GM23338 (cell line): ENCODE results near the gene TADA2A. TPM values are rescaled to one million over a fixed set of nuclear protein-coding genes. Genes with fewer than 3 reads are reported as not detected.

ENCODE experiments used
- ATAC-seq: fragments of 200-7000 bp; cut with Tn5 transposase; 3 replicates; pipeline ENCODE4 v1.9.1; 2020
- DNase-seq: peaks from one replicate; pipeline ENCODE4 v3.0.0-alpha.2; 2015; ENCODE audit warnings: low spot score
- H2AFZ ChIP-seq: fragments of 200-600 bp; sonication (generic); 2 replicates; pipeline ENCODE4 v1.8.0; 2016; ENCODE audit warnings: antibody characterized with exemption, mild to moderate bottlenecking, moderate library complexity
- H3F3A ChIP-seq: fragments of 200-600 bp; sonication (generic); replicated peaks from 2 replicates; pipeline ENCODE4 v1.8.0; 2017; ENCODE audit warnings: antibody characterized with exemption, mixed run types, low read depth
- H3K27ac ChIP-seq: fragments of 200-600 bp; sonication (generic); 2 replicates; pipeline ENCODE4 v1.6.1; 2016; ENCODE audit warnings: low read depth
- H3K27me3 ChIP-seq: fragments of 200-600 bp; sonication (generic); 2 replicates; pipeline ENCODE4 v1.8.0; 2016; ENCODE audit warnings: mild to moderate bottlenecking, mixed run types, moderate library complexity; ENCODE audit not compliant: insufficient read depth
- H3K36me3 ChIP-seq: fragments of 200-600 bp; sonication (generic); 2 replicates; pipeline ENCODE4 v1.8.0; 2016; ENCODE audit warnings: mild to moderate bottlenecking; ENCODE audit not compliant: insufficient read depth
- H3K4me1 ChIP-seq: fragments of 200-600 bp; sonication (generic); 2 replicates; pipeline ENCODE4 v1.8.0; 2016; ENCODE audit warnings: mild to moderate bottlenecking, moderate library complexity; ENCODE audit not compliant: insufficient read depth
- H3K4me2 ChIP-seq: fragments of 200-600 bp; sonication (generic); 2 replicates; pipeline ENCODE4 v1.7.1; 2017; ENCODE audit warnings: mixed run types
- H3K4me3 ChIP-seq: fragments of 200-600 bp; sonication (generic); 2 replicates; pipeline ENCODE4 v1.6.1; 2016; ENCODE audit warnings: mixed run types
- H3K79me2 ChIP-seq: fragments of 200-600 bp; sonication (generic); replicated peaks from 2 replicates; pipeline ENCODE4 v1.8.0; 2017; ENCODE audit warnings: mild to moderate bottlenecking; ENCODE audit not compliant: insufficient read depth
- H3K9me2 ChIP-seq: fragments of 200-600 bp; sonication (generic); 2 replicates; pipeline ENCODE4 v1.8.0; 2017; ENCODE audit not compliant: insufficient read depth
- H4K20me1 ChIP-seq: fragments of 200-600 bp; sonication (generic); replicated peaks from 2 replicates; pipeline ENCODE4 v1.8.0; 2017; ENCODE audit warnings: mild to moderate bottlenecking; ENCODE audit not compliant: insufficient read depth
- H3K27ac Mint-ChIP-seq: 2 replicates; pipeline ENCODE4 v1.8.0; 2020; ENCODE audit warnings: inconsistent platforms, mild to moderate bottlenecking, moderate library complexity, mixed read lengths
- H3K27me3 Mint-ChIP-seq: 3 replicates; pipeline ENCODE4 v1.8.0; 2022; ENCODE audit warnings: low read depth, mild to moderate bottlenecking, moderate library complexity, mixed read lengths, inconsistent platforms; ENCODE audit not compliant: insufficient read depth, poor library complexity
- H3K36me3 Mint-ChIP-seq: 3 replicates; pipeline ENCODE4 v1.8.0; 2021; ENCODE audit warnings: low read depth, mild to moderate bottlenecking, inconsistent platforms, moderate library complexity, mixed read lengths
- H3K4me1 Mint-ChIP-seq: 3 replicates; pipeline ENCODE4 v1.8.0; 2020; ENCODE audit warnings: mild to moderate bottlenecking, inconsistent platforms, mixed read lengths
- H3K4me3 Mint-ChIP-seq: 3 replicates; pipeline ENCODE4 v1.8.0; 2021; ENCODE audit warnings: moderate library complexity, mild to moderate bottlenecking, inconsistent platforms, mixed read lengths
- H3K9me3 Mint-ChIP-seq: 3 replicates; pipeline ENCODE4 v1.8.0; 2020; ENCODE audit warnings: moderate library complexity, mild to moderate bottlenecking, inconsistent platforms, mixed read lengths
- CREB1 ChIP-seq: fragments of 250-450 bp; sonication (Bioruptor Pico); IDR thresholded peaks from 2 replicates; pipeline ENCODE4 v1.5.0; 2020; ENCODE audit warnings: low read depth, mild to moderate bottlenecking, moderate library complexity
- JUNB ChIP-seq: IDR thresholded peaks from one replicate; pipeline ENCODE4 v1.6.1; 2016; ENCODE audit warnings: antibody characterized with exemption; ENCODE audit not compliant: unreplicated experiment
- POLR2AphosphoS5 ChIP-seq: IDR thresholded peaks from 2 replicates; pipeline ENCODE4 v1.6.1; 2016; ENCODE audit warnings: antibody characterized with exemption, low read depth
- STAT1 ChIP-seq: IDR thresholded peaks from one replicate; pipeline ENCODE4 v1.6.1; 2016; ENCODE audit warnings: antibody characterized with exemption; ENCODE audit not compliant: unreplicated experiment
- ZNF331 ChIP-seq: fragments of 250-450 bp; sonication (Bioruptor Pico); IDR thresholded peaks from 2 replicates; pipeline ENCODE4 v1.5.0; 2020; ENCODE audit warnings: low read depth, mild to moderate bottlenecking, moderate library complexity
- polyA plus RNA-seq: library from polyadenylated mRNA; unstranded; fragments of >200 nt; fragmentation: Nextera tagmentation; extraction: Ambion mirVana; gene quantifications from 2 replicates; pipeline ENCODE4 v1.2.1, GENCODE V29; 2016
- total RNA-seq: library from RNA; depleted of rRNA; stranded (reverse); fragments of >200 nt; shearing (Covaris generic); gene quantifications from 2 replicates; pipeline ENCODE4 v1.2.3, GENCODE V29; 2014
- TF ChIP-seq, protein P1 (sequence below): fragments of 250-450 bp; sonication (Bioruptor Pico); IDR thresholded peaks from 2 replicates; pipeline ENCODE4 v1.5.0; 2020; ENCODE audit warnings: mild to moderate bottlenecking, moderate library complexity
- TF ChIP-seq, protein P2 (sequence below), 2 experiments: fragments of 200-600 bp in 1 of 2; sonication (generic) in 1 of 2; conservative IDR thresholded peaks; 2 replicates each; pipeline versions ENCODE4 v1.5.1 to v1.6.1; 2016 to 2017; ENCODE audit warnings: antibody characterized with exemption in 2 of 2, low read depth in 2 of 2, mild to moderate bottlenecking in 2 of 2, moderate library complexity in 1 of 2
- TF ChIP-seq, protein P3 (sequence below): IDR thresholded peaks from one replicate; pipeline ENCODE4 v1.6.1; 2018; ENCODE audit warnings: antibody characterized with exemption; ENCODE audit not compliant: unreplicated experiment

TADA2A gene
- total and polyA plus RNA-seq, 2 experiments from 2014 or later = 14.5 to 17.1 TPM

DNA sequence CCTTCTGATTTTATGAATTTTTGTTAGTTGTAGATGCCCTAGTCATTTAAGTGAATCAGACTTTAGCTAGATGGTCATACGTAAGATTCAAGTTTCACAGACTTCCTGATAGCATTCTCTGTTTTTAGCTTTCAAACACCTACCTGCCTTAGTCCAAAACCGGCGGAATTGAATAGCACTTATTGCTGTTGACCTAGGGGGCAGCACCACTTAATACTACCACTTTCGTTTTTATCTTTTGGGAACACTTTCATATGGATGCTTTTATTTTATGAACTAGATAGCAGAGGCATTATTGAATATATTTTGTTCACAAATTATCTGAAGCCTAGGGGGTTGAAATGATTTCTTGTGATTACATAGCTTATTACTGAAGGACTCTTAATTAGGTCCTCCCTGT lies 31.5 kb downstream of the TADA2A start:
- H3K4me3 ChIP-seq = no peak overlapping the region
- TF ChIP-seq JUNB = no peak
- TF ChIP-seq, protein P1, sequence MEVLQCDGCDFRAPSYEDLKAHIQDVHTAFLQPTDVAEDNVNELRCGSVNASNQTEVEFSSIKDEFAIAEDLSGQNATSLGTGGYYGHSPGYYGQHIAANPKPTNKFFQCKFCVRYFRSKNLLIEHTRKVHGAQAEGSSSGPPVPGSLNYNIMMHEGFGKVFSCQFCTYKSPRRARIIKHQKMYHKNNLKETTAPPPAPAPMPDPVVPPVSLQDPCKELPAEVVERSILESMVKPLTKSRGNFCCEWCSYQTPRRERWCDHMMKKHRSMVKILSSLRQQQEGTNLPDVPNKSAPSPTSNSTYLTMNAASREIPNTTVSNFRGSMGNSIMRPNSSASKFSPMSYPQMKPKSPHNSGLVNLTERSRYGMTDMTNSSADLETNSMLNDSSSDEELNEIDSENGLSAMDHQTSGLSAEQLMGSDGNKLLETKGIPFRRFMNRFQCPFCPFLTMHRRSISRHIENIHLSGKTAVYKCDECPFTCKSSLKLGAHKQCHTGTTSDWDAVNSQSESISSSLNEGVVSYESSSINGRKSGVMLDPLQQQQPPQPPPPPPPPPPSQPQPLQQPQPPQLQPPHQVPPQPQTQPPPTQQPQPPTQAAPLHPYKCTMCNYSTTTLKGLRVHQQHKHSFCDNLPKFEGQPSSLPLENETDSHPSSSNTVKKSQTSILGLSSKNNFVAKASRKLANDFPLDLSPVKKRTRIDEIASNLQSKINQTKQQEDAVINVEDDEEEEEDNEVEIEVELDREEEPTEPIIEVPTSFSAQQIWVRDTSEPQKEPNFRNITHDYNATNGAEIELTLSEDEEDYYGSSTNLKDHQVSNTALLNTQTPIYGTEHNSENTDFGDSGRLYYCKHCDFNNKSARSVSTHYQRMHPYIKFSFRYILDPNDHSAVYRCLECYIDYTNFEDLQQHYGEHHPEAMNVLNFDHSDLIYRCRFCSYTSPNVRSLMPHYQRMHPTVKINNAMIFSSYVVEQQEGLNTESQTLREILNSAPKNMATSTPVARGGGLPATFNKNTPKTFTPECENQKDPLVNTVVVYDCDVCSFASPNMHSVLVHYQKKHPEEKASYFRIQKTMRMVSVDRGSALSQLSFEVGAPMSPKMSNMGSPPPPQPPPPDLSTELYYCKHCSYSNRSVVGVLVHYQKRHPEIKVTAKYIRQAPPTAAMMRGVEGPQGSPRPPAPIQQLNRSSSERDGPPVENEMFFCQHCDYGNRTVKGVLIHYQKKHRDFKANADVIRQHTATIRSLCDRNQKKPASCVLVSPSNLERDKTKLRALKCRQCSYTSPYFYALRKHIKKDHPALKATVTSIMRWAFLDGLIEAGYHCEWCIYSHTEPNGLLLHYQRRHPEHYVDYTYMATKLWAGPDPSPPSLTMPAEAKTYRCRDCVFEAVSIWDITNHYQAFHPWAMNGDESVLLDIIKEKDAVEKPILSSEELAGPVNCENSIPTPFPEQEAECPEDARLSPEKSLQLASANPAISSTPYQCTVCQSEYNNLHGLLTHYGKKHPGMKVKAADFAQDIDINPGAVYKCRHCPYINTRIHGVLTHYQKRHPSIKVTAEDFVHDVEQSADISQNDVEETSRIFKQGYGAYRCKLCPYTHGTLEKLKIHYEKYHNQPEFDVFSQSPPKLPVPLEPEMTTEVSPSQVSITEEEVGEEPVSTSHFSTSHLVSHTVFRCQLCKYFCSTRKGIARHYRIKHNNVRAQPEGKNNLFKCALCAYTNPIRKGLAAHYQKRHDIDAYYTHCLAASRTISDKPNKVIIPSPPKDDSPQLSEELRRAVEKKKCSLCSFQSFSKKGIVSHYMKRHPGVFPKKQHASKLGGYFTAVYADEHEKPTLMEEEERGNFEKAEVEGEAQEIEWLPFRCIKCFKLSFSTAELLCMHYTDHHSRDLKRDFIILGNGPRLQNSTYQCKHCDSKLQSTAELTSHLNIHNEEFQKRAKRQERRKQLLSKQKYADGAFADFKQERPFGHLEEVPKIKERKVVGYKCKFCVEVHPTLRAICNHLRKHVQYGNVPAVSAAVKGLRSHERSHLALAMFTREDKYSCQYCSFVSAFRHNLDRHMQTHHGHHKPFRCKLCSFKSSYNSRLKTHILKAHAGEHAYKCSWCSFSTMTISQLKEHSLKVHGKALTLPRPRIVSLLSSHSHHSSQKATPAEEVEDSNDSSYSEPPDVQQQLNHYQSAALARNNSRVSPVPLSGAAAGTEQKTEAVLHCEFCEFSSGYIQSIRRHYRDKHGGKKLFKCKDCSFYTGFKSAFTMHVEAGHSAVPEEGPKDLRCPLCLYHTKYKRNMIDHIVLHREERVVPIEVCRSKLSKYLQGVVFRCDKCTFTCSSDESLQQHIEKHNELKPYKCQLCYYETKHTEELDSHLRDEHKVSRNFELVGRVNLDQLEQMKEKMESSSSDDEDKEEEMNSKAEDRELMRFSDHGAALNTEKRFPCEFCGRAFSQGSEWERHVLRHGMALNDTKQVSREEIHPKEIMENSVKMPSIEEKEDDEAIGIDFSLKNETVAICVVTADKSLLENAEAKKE (CRISPR knock-in tag) = no peak
- no peak for TF ChIP-seq POLR2AphosphoS5
- TF ChIP-seq CREB1 (CRISPR knock-in tag) = no peak
- TF ChIP-seq, protein P2, sequence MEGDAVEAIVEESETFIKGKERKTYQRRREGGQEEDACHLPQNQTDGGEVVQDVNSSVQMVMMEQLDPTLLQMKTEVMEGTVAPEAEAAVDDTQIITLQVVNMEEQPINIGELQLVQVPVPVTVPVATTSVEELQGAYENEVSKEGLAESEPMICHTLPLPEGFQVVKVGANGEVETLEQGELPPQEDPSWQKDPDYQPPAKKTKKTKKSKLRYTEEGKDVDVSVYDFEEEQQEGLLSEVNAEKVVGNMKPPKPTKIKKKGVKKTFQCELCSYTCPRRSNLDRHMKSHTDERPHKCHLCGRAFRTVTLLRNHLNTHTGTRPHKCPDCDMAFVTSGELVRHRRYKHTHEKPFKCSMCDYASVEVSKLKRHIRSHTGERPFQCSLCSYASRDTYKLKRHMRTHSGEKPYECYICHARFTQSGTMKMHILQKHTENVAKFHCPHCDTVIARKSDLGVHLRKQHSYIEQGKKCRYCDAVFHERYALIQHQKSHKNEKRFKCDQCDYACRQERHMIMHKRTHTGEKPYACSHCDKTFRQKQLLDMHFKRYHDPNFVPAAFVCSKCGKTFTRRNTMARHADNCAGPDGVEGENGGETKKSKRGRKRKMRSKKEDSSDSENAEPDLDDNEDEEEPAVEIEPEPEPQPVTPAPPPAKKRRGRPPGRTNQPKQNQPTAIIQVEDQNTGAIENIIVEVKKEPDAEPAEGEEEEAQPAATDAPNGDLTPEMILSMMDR (conservative IDR thresholded peaks at IDR 0.05; ENCODE audit: low read depth in 2 of 2) = peak; percentile 59 to 73
- TF ChIP-seq, protein P3, sequence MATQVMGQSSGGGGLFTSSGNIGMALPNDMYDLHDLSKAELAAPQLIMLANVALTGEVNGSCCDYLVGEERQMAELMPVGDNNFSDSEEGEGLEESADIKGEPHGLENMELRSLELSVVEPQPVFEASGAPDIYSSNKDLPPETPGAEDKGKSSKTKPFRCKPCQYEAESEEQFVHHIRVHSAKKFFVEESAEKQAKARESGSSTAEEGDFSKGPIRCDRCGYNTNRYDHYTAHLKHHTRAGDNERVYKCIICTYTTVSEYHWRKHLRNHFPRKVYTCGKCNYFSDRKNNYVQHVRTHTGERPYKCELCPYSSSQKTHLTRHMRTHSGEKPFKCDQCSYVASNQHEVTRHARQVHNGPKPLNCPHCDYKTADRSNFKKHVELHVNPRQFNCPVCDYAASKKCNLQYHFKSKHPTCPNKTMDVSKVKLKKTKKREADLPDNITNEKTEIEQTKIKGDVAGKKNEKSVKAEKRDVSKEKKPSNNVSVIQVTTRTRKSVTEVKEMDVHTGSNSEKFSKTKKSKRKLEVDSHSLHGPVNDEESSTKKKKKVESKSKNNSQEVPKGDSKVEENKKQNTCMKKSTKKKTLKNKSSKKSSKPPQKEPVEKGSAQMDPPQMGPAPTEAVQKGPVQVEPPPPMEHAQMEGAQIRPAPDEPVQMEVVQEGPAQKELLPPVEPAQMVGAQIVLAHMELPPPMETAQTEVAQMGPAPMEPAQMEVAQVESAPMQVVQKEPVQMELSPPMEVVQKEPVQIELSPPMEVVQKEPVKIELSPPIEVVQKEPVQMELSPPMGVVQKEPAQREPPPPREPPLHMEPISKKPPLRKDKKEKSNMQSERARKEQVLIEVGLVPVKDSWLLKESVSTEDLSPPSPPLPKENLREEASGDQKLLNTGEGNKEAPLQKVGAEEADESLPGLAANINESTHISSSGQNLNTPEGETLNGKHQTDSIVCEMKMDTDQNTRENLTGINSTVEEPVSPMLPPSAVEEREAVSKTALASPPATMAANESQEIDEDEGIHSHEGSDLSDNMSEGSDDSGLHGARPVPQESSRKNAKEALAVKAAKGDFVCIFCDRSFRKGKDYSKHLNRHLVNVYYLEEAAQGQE = no peak
- TF ChIP-seq ZNF331 (CRISPR knock-in tag) = no peak
- TF ChIP-seq STAT1 = no peak
- peaks cover 10% of the 10 kb centered on the region; the same call in 1 of the 2 replicates for H3K36me3 ChIP-seq
- H3K79me2 ChIP-seq = no peaks in the 10 kb centered on the region
- H3K9me3 Mint-ChIP-seq = no peaks in the 10 kb centered on the region
- no peak overlapping the region for H3K4me3 Mint-ChIP-seq
- H3K27ac Mint-ChIP-seq = no peak overlapping the region
- peaks cover 39% of the 10 kb centered on the region for H3K36me3 Mint-ChIP-seq
- H2AFZ ChIP-seq = no peak overlapping the region
- no peaks in the 10 kb centered on the region for H3K4me1 Mint-ChIP-seq
- H3K27ac ChIP-seq = no peak overlapping the region
- H3F3A ChIP-seq = no peaks in the 10 kb centered on the region
- DNase-seq (peak; percentile 65), ATAC-seq (peak; percentile 29; the same call in 1 of the 3 replicates)
- H4K20me1 ChIP-seq = no peaks in the 10 kb centered on the region; the same call in 1 of the 2 replicates
- H3K27me3 Mint-ChIP-seq = peaks cover 7% of the 10 kb centered on the region
- H3K4me1 ChIP-seq = no peaks in the 10 kb centered on the region
- no peak overlapping the region for H3K4me2 ChIP-seq
- H3K9me2 ChIP-seq = no peaks in the 10 kb centered on the region
- H3K27me3 ChIP-seq = no peaks in the 10 kb centered on the region
